ENCODE results near the gene DYRK1A. TPM values are rescaled to one million over a fixed set of nuclear protein-coding genes. Genes with fewer than 3 reads are reported as not detected.
A peak's percentile ranks its signal among the peaks of the same experiment; 100 is the strongest.

The DYRK1A gene
- total and polyA plus RNA-seq, 2 donors from 2014 or later = 14.5 to 78.0 TPM

- no peak for DNase-seq
- TF ChIP-seq CTCF (IDR thresholded peaks at IDR 0.05; ENCODE audit: borderline replicate concordance, extremely low read depth, insufficient read depth) = no peak
- no peaks in the 10 kb centered on the region for H3K27me3 ChIP-seq (ENCODE audit: control insufficient read depth, insufficient read depth, low read length)
- no peak overlapping the region for H3K27ac ChIP-seq (ENCODE audit: low read depth in 2 of 2, low read length in 2 of 2)
- FAIRE-seq = no peak
- intact Hi-C loops (cut with DNase I) = no loop called here
- peaks cover 0 to 10% (median 9%) of the 10 kb centered on the region in 3 donors for H3K4me1 ChIP-seq (ENCODE audit: control insufficient read depth in 2 of 3, insufficient read depth in 2 of 3, low read depth in 1 of 3, low read length in 3 of 3)
- no peak overlapping the region for H3K9ac ChIP-seq (ENCODE audit: low read length in 3 of 3)
- H3K4me3 ChIP-seq (ENCODE audit: low read length in 3 of 3) = no peak overlapping the region
- peaks cover 0 to 2% (median 0%) of the 10 kb centered on the region in 3 donors for H3K36me3 ChIP-seq (ENCODE audit: control insufficient read depth in 2 of 3, insufficient read depth in 3 of 3, low read length in 3 of 3)
- no peaks in the 10 kb centered on the region for H3K9me3 ChIP-seq (ENCODE audit: control insufficient read depth in 2 of 3, insufficient read depth in 1 of 3, low read length in 3 of 3)
Measured at GRCh38 chr21:37430184-37430821, 63.7 kb downstream of the DYRK1A start.

- intact Hi-C loops (cut with DNase I) = no loop called here
- Histone ChIP-seq H3K4me1 (ENCODE audit: control insufficient read depth in 2 of 3, insufficient read depth in 2 of 3, low read depth in 1 of 3, low read length in 3 of 3) (peaks cover 5 to 15% (median 10%) of the 10 kb centered on the region in 3 donors), H3K36me3 (ENCODE audit: control insufficient read depth in 2 of 3, insufficient read depth in 3 of 3, low read length in 3 of 3) (peaks cover 0 to 2% (median 0%) of the 10 kb centered on the region in 3 donors), H3K27ac (ENCODE audit: low read depth in 2 of 2, low read length in 2 of 2) (no peak overlapping the region), H3K4me3 (ENCODE audit: low read length in 3 of 3) (no peak overlapping the region), H3K27me3 (ENCODE audit: control insufficient read depth, insufficient read depth, low read length) (no peaks in the 10 kb centered on the region), H3K9me3 (ENCODE audit: control insufficient read depth in 2 of 3, insufficient read depth in 1 of 3, low read length in 3 of 3) (no peaks in the 10 kb centered on the region), H3K9ac (ENCODE audit: low read length in 3 of 3) (no peak overlapping the region)
- TF ChIP-seq CTCF (IDR thresholded peaks at IDR 0.05; ENCODE audit: borderline replicate concordance, extremely low read depth, insufficient read depth) = no peak
- peak in 1 of 5 donors; percentile 12 for DNase-seq
- no peak for FAIRE-seq
Measured at GRCh38 chr21:37431243-37431642, 64.7 kb downstream of the DYRK1A start.

DNA sequence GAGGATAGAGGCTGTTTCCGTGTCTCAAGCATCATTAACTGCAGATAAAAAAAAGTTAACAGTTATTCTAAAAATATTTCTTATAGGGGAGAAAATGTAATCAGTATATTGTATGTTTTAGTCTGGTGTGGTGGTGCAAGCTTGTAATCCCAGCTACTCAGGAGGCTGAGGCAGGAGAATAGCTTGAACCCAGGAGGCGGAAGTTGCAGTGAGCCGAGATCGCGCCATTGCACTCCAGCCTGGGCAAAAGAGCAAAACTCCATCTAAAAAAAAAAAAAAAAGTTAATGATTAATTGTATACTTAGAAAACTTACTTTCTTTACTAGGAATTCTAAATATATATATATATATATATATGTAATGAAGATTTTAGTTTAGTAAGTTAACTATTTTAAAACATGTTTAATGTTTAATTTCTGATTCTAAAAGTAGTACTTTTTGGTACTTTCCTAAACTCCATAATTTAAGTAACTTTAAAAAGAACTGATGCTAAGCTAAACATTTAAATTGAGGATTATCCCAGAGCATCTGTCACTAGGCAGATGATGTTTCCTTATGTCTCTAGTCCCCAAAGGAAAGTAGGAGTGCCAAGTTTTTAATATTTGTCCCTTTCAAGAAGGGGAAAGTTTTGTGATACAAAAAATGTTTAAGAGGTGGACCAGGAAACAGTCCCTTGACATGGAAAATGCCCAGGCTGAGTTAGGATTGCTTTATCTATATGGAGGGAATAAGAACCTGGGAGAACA, 66.3 kb downstream of the DYRK1A start:
- H3K27me3 ChIP-seq (ENCODE audit: control insufficient read depth, insufficient read depth, low read length) = no peaks in the 10 kb centered on the region
- FAIRE-seq (peak; percentile 80), DNase-seq (no peak)
- intact Hi-C loops (cut with DNase I) = no loop called here
- peaks cover 5 to 15% (median 10%) of the 10 kb centered on the region in 3 donors for H3K4me1 ChIP-seq (ENCODE audit: control insufficient read depth in 2 of 3, insufficient read depth in 2 of 3, low read depth in 1 of 3, low read length in 3 of 3)
- no peak overlapping the region for H3K27ac ChIP-seq (ENCODE audit: low read depth in 2 of 2, low read length in 2 of 2)
- peaks cover 0 to 2% (median 0%) of the 10 kb centered on the region in 3 donors for H3K36me3 ChIP-seq (ENCODE audit: control insufficient read depth in 2 of 3, insufficient read depth in 3 of 3, low read length in 3 of 3)
- no peak overlapping the region for H3K4me3 ChIP-seq (ENCODE audit: low read length in 3 of 3)
- no peak for TF ChIP-seq CTCF (IDR thresholded peaks at IDR 0.05; ENCODE audit: borderline replicate concordance, extremely low read depth, insufficient read depth)
- H3K9ac ChIP-seq (ENCODE audit: low read length in 3 of 3) = no peak overlapping the region
- H3K9me3 ChIP-seq (ENCODE audit: control insufficient read depth in 2 of 3, insufficient read depth in 1 of 3, low read length in 3 of 3) = no peaks in the 10 kb centered on the region

Data from kidney (tissue), 14 donors.